HepG2 (cell line): ENCODE data around the gene BOLL. TPM values are rescaled to one million over a fixed set of nuclear protein-coding genes. Genes with fewer than 3 reads are reported as not detected.

Experiments
- AKAP8 ChIP-seq: sonication (generic); formaldehyde crosslinking; IDR thresholded peaks from 2 replicates; pipeline ENCODE4 v1.5.1; 2020; ENCODE audit warnings: mild to moderate bottlenecking, missing genetic modification reagents
- AKNA ChIP-seq: sonication (generic); formaldehyde crosslinking; IDR thresholded peaks from 2 replicates; pipeline ENCODE4 v1.4.0; 2020; ENCODE audit warnings: missing genetic modification reagents, borderline replicate concordance
- ATF2 ChIP-seq: sonication (generic); formaldehyde crosslinking; IDR thresholded peaks from 2 replicates; pipeline ENCODE4 v1.4.0; 2020; ENCODE audit warnings: missing genetic modification reagents
- ATRX ChIP-seq: sonication (generic); formaldehyde crosslinking; IDR thresholded peaks from 2 replicates; pipeline ENCODE4 v1.4.0; 2020; ENCODE audit warnings: missing genetic modification reagents, borderline replicate concordance
- HINFP ChIP-seq: sonication (generic); formaldehyde crosslinking; IDR thresholded peaks from 2 replicates; pipeline ENCODE4 v1.4.0; 2020; ENCODE audit warnings: low read depth, mild to moderate bottlenecking, missing genetic modification reagents
- JUN ChIP-seq: sonication (generic); formaldehyde crosslinking; IDR thresholded peaks from 2 replicates; pipeline ENCODE4 v1.4.0; 2020; ENCODE audit warnings: mild to moderate bottlenecking, missing genetic modification reagents
- MZF1 ChIP-seq: sonication (generic); formaldehyde crosslinking; IDR thresholded peaks from 2 replicates; pipeline ENCODE4 v1.8.1; 2023; ENCODE audit warnings: mild to moderate bottlenecking, missing genetic modification reagents, borderline replicate concordance
- RFXANK ChIP-seq: IDR thresholded peaks from 2 replicates; pipeline ENCODE4 v1.6.1; 2016
- SIX1 ChIP-seq: sonication (generic); formaldehyde crosslinking; IDR thresholded peaks from 2 replicates; pipeline ENCODE4 v1.4.0; 2020; ENCODE audit warnings: missing genetic modification reagents, borderline replicate concordance
- SKI ChIP-seq: fragments of 450-650 bp; IDR thresholded peaks from one replicate; pipeline ENCODE4 v1.6.1; 2018; ENCODE audit warnings: mild to moderate bottlenecking; ENCODE audit not compliant: partially characterized antibody
- THAP8 ChIP-seq: sonication (generic); formaldehyde crosslinking; IDR thresholded peaks from 2 replicates; pipeline ENCODE4 v1.5.1; 2020; ENCODE audit warnings: missing genetic modification reagents, mild to moderate bottlenecking, borderline replicate concordance
- THYN1 ChIP-seq: sonication (generic); formaldehyde crosslinking; IDR thresholded peaks from 2 replicates; pipeline ENCODE4 v1.8.1; 2023; ENCODE audit warnings: low read depth, mild to moderate bottlenecking, moderate library complexity, missing genetic modification reagents, borderline replicate concordance
- TSC22D2 ChIP-seq: sonication (generic); formaldehyde crosslinking; IDR thresholded peaks from 2 replicates; pipeline ENCODE4 v1.5.1; 2020; ENCODE audit warnings: missing genetic modification reagents, mild to moderate bottlenecking, borderline replicate concordance
- ZNF18 ChIP-seq: sonication (generic); formaldehyde crosslinking; IDR thresholded peaks from 2 replicates; pipeline ENCODE4 v1.8.0; 2022; ENCODE audit warnings: mild to moderate bottlenecking, missing genetic modification reagents; ENCODE audit not compliant: insufficient replicate concordance
- ZNF766 ChIP-seq: sonication (generic); formaldehyde crosslinking; IDR thresholded peaks from 2 replicates; pipeline ENCODE4 v1.5.0; 2020; ENCODE audit warnings: missing genetic modification reagents, borderline replicate concordance
- polyA plus RNA-seq, 8 experiments: library from polyadenylated mRNA; depleted of rRNA in 3 of 8; stranded (reverse) in 7 of 8; unstranded in 1 of 8; fragments of >200 nt; fragmentation: Illumina TruSeq in 4 of 8; extraction: Trizol in 4 of 8; gene quantifications; 2 replicates each; pipeline versions ENCODE4 v1.2.1 to v1.2.3, GENCODE V29; 2011 to 2016; ENCODE audit warnings: low read depth in 4 of 8, missing spikeins in 1 of 8, mixed read lengths in 1 of 8; ENCODE audit not compliant: insufficient read depth in 1 of 8
- total RNA-seq, 5 experiments: library from RNA; depleted of rRNA; stranded (reverse); fragments of >200 nt; fragmentation: Illumina TruSeq; extraction: Trizol; gene quantifications; 2 replicates each; pipeline ENCODE4 v1.2.3, GENCODE V29; 2016; ENCODE audit warnings: low read depth in 1 of 5

The BOLL gene
- total and polyA plus RNA-seq, 2 of the 13 experiments (the other 11 are each of a cell fraction or from before 2014, with no cell fraction given): not detected

- TF ChIP-seq AKNA (CRISPR knock-in tag): no peak
- TF ChIP-seq RFXANK (CRISPR knock-in tag): no peak
- TF ChIP-seq SIX1 (CRISPR knock-in tag): no peak
- no peak for TF ChIP-seq ZNF18 (CRISPR knock-in tag)
- peak; percentile 53; the same call in 1 of the 2 replicates for TF ChIP-seq HINFP (CRISPR knock-in tag)
- TF ChIP-seq THAP8 (CRISPR knock-in tag): no peak; the same call in 1 of the 2 replicates
- 0 out of 2 replicates have a peak, but pooled peaks have one; percentile 0 for TF ChIP-seq ATF2 (CRISPR knock-in tag)
- no peak for TF ChIP-seq JUN (CRISPR knock-in tag)
- TF ChIP-seq ZNF766: peak; percentile 86; the same call in 1 of the 2 replicates
- TF ChIP-seq TSC22D2: no peak
- no peak for TF ChIP-seq MZF1 (CRISPR knock-in tag)
- TF ChIP-seq AKAP8 (CRISPR knock-in tag): no peak
- no peak for TF ChIP-seq ATRX (CRISPR knock-in tag)
- TF ChIP-seq SKI: no peak
- TF ChIP-seq THYN1: no peak
Observed at GRCh38 chr2:197705912-197706838, 78.9 kb downstream of the BOLL start (continued).
